ENCODE measurements around the gene PRAME. TPM values are rescaled to one million over a fixed set of nuclear protein-coding genes. Genes with fewer than 3 reads are reported as not detected.

Gene PRAME
- total RNA-seq, 1 donor from 2014 or later: not detected

- DNase-seq (ENCODE audit: low spot score, unreplicated experiment): no peak
- no peak overlapping the region for H3K27ac Mint-ChIP-seq
- no peaks in the 10 kb centered on the region for H3K36me3 Mint-ChIP-seq (ENCODE audit: insufficient read depth)
- H3K27me3 Mint-ChIP-seq: peaks cover 65% of the 10 kb centered on the region
- H3K4me1 Mint-ChIP-seq (ENCODE audit: low read depth): no peaks in the 10 kb centered on the region
- H3K9me3 Mint-ChIP-seq (ENCODE audit: low read depth): no peaks in the 10 kb centered on the region
- no peak overlapping the region for H3K4me3 Mint-ChIP-seq (ENCODE audit: low read depth)
- no peak for TF ChIP-seq CTCF (IDR thresholded peaks at IDR 0.05; ENCODE audit: unreplicated experiment)
Measured at GRCh38 chr22:22593250-22593649, 34.2 kb upstream of the PRAME start.

GRCh38 chr22:22591348-22592299, 32.6 kb upstream of the PRAME start:
- no peak for DNase-seq (ENCODE audit: low spot score, unreplicated experiment)
- no peak overlapping the region for H3K27ac Mint-ChIP-seq
- peaks cover 64% of the 10 kb centered on the region for H3K27me3 Mint-ChIP-seq
- TF ChIP-seq CTCF (IDR thresholded peaks at IDR 0.05; ENCODE audit: unreplicated experiment): no peak
- H3K4me3 Mint-ChIP-seq (ENCODE audit: low read depth): no peak overlapping the region
- H3K36me3 Mint-ChIP-seq (ENCODE audit: insufficient read depth): no peaks in the 10 kb centered on the region
- no peaks in the 10 kb centered on the region for H3K4me1 Mint-ChIP-seq (ENCODE audit: low read depth)
- H3K9me3 Mint-ChIP-seq (ENCODE audit: low read depth): no peaks in the 10 kb centered on the region

- Mint-ChIP-seq H3K36me3 (ENCODE audit: insufficient read depth) (no peaks in the 10 kb centered on the region), H3K4me3 (ENCODE audit: low read depth) (no peak overlapping the region), H3K9me3 (ENCODE audit: low read depth) (no peaks in the 10 kb centered on the region), H3K27ac (no peak overlapping the region), H3K27me3 (peaks cover 68% of the 10 kb centered on the region), H3K4me1 (ENCODE audit: low read depth) (no peaks in the 10 kb centered on the region)
- TF ChIP-seq CTCF (IDR thresholded peaks at IDR 0.05; ENCODE audit: unreplicated experiment): no peak
- no peak for DNase-seq (ENCODE audit: low spot score, unreplicated experiment)
Measured at GRCh38 chr22:22590136-22590891, 31.2 kb upstream of the PRAME start.

- Mint-ChIP-seq H3K4me1 (ENCODE audit: low read depth) (no peaks in the 10 kb centered on the region), H3K9me3 (ENCODE audit: low read depth) (no peaks in the 10 kb centered on the region), H3K4me3 (ENCODE audit: low read depth) (no peak overlapping the region), H3K27ac (no peak overlapping the region), H3K27me3 (peaks cover 79% of the 10 kb centered on the region), H3K36me3 (ENCODE audit: insufficient read depth) (no peaks in the 10 kb centered on the region)
- no peak for TF ChIP-seq CTCF (IDR thresholded peaks at IDR 0.05; ENCODE audit: unreplicated experiment)
- DNase-seq (ENCODE audit: low spot score, unreplicated experiment): no peak
Measured at GRCh38 chr22:22588485-22589164, 29.6 kb upstream of the PRAME start.

Measured in progenitor cell of endocrine pancreas (in vitro differentiated cells).